A549 (cell line): ENCODE results near the gene TMA7B.

Experiments used
- CEBPB ChIP-seq, 2 experiments: fragments of >200 bp in 1 of 2; sonication (Bioruptor Twin) in 1 of 2; formaldehyde crosslinking in 1 of 2; IDR thresholded peaks; 2 replicates each; pipeline ENCODE4 v1.6.1; 2012 to 2016
- CHD4 ChIP-seq: fragments of 200-600 bp; sonication (generic); IDR thresholded peaks from 2 replicates; pipeline ENCODE4 v1.6.1; 2016; ENCODE audit warnings: antibody characterized with exemption, mild to moderate bottlenecking, borderline replicate concordance
- EP300 ChIP-seq, 2 experiments: fragments of >200 bp; sonication (Bioruptor Twin); formaldehyde crosslinking; IDR thresholded peaks; 2 replicates in 1 of 2; 3 replicates in 1 of 2; pipeline ENCODE4 v1.6.1; 2016 to 2017
- FOSL2 ChIP-seq, 2 experiments: fragments of 450-650 bp in 1 of 2; fragments of >200 bp in 1 of 2; sonication (Bioruptor Twin) in 1 of 2; formaldehyde crosslinking; IDR thresholded peaks; 2 replicates each; pipeline versions ENCODE4 v1.5.0 to v1.6.1; 2016 to 2020; ENCODE audit warnings: mild to moderate bottlenecking in 1 of 2, moderate library complexity in 1 of 2
- HDAC2 ChIP-seq: fragments of 200-600 bp; sonication (generic); IDR thresholded peaks from 2 replicates; pipeline ENCODE4 v1.6.1; 2016
- JUN ChIP-seq, 2 experiments: fragments of >200 bp; sonication (Bioruptor Twin); formaldehyde crosslinking; IDR thresholded peaks; 2 replicates in 1 of 2; 3 replicates in 1 of 2; pipeline ENCODE4 v1.6.1; 2016 to 2017
- KDM1A ChIP-seq: fragments of 200-600 bp; sonication (generic); IDR thresholded peaks from 2 replicates; pipeline ENCODE4 v1.6.1; 2016; ENCODE audit warnings: low read depth, mild to moderate bottlenecking
- KDM5A ChIP-seq: fragments of 200-600 bp; sonication (generic); IDR thresholded peaks from 2 replicates; pipeline ENCODE4 v1.6.1; 2016; ENCODE audit warnings: antibody characterized with exemption, mild to moderate bottlenecking
- MAFK ChIP-seq: fragments of 450-650 bp; IDR thresholded peaks from 2 replicates; pipeline ENCODE4 v1.6.1; 2014; ENCODE audit not compliant: partially characterized antibody
- POLR2AphosphoS2 ChIP-seq: conservative IDR thresholded peaks from 2 replicates; pipeline ENCODE4 v1.6.1; 2012; ENCODE audit warnings: low read length, improper control_type of control experiment, inconsistent platforms
- RFX5 ChIP-seq: fragments of 450-650 bp; IDR thresholded peaks from 2 replicates; pipeline ENCODE4 v1.7.1; 2014; ENCODE audit warnings: antibody characterized with exemption, mild to moderate bottlenecking, moderate library complexity
- TF ChIP-seq, protein P1 (sequence below): fragments of >200 bp; sonication (Bioruptor Twin); formaldehyde crosslinking; IDR thresholded peaks from 3 replicates; pipeline ENCODE4 v1.5.1; 2016
- TF ChIP-seq, protein P2 (sequence below): fragments of 150-350 bp; IDR thresholded peaks from 2 replicates; pipeline ENCODE4 v1.6.1; 2014; ENCODE audit warnings: low read depth, mild to moderate bottlenecking, low read length
- TF ChIP-seq, protein P3 (sequence below): IDR thresholded peaks from 2 replicates; pipeline ENCODE4 v1.6.1; 2012

DNA sequence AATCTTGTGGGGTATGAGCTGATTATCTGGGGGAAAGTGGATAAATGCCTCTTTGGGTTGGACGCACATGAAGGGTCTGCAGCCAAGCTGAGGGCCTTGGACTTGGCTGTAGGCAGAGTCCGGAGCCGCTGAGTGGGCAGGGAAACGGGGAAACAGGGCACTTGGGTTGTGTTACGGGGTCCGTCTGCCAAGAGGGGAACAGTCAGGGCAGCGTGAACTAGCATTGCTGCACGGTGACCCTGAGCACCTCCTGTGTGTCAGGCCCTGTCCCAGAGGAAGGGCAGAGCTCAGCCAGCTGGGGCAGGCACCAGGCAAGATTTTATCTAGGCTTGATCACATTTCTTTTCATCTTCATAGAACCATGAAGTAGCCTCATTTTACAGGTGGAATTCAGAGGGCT lies 46.4 kb downstream of the TMA7B start:
- TF ChIP-seq, protein P1, sequence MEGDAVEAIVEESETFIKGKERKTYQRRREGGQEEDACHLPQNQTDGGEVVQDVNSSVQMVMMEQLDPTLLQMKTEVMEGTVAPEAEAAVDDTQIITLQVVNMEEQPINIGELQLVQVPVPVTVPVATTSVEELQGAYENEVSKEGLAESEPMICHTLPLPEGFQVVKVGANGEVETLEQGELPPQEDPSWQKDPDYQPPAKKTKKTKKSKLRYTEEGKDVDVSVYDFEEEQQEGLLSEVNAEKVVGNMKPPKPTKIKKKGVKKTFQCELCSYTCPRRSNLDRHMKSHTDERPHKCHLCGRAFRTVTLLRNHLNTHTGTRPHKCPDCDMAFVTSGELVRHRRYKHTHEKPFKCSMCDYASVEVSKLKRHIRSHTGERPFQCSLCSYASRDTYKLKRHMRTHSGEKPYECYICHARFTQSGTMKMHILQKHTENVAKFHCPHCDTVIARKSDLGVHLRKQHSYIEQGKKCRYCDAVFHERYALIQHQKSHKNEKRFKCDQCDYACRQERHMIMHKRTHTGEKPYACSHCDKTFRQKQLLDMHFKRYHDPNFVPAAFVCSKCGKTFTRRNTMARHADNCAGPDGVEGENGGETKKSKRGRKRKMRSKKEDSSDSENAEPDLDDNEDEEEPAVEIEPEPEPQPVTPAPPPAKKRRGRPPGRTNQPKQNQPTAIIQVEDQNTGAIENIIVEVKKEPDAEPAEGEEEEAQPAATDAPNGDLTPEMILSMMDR: no peak
- TF ChIP-seq EP300 (IDR thresholded peaks at IDR 0.05): no peak
- no peak for TF ChIP-seq RFX5
- no peak for TF ChIP-seq JUN (IDR thresholded peaks at IDR 0.05)
- TF ChIP-seq KDM1A: no peak
- no peak for TF ChIP-seq POLR2AphosphoS2
- TF ChIP-seq CHD4: no peak
- no peak for TF ChIP-seq CEBPB (IDR thresholded peaks at IDR 0.05)
- TF ChIP-seq FOSL2 (IDR thresholded peaks at IDR 0.05): no peak
- no peak for TF ChIP-seq FOSL2 (CRISPR knock-in tag; IDR thresholded peaks at IDR 0.05)
- TF ChIP-seq, protein P2, sequence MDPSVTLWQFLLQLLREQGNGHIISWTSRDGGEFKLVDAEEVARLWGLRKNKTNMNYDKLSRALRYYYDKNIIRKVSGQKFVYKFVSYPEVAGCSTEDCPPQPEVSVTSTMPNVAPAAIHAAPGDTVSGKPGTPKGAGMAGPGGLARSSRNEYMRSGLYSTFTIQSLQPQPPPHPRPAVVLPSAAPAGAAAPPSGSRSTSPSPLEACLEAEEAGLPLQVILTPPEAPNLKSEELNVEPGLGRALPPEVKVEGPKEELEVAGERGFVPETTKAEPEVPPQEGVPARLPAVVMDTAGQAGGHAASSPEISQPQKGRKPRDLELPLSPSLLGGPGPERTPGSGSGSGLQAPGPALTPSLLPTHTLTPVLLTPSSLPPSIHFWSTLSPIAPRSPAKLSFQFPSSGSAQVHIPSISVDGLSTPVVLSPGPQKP: no peak
- TF ChIP-seq MAFK: no peak
- no peak for TF ChIP-seq KDM5A
- no peak for TF ChIP-seq HDAC2
- TF ChIP-seq, protein P3, sequence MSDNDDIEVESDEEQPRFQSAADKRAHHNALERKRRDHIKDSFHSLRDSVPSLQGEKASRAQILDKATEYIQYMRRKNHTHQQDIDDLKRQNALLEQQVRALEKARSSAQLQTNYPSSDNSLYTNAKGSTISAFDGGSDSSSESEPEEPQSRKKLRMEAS: no peak
